DND-41 (cell line): ENCODE results near the gene CLCF1.

Source experiments
- CTCF ChIP-seq: IDR thresholded peaks from 2 replicates; pipeline ENCODE4 v1.5.1; 2012; ENCODE audit warnings: borderline replicate concordance, low read length, moderate library complexity, mild to moderate bottlenecking; ENCODE audit not compliant: poor library complexity, severe bottlenecking; ENCODE audit errors: extremely low read depth
- EZH2 ChIP-seq: IDR thresholded peaks from 3 replicates; pipeline ENCODE4 v1.6.1; 2012; ENCODE audit warnings: borderline replicate concordance, low read depth, mild to moderate bottlenecking, moderate library complexity, low read length, inconsistent platforms; ENCODE audit not compliant: severe bottlenecking

GRCh38 chr11:67365736-67366444 lies 7.5 kb downstream of the CLCF1 start:
- TF ChIP-seq CTCF (no peak), EZH2 (no peak)
